Neutrophil (primary cell): ENCODE data around the gene LRRC4C.

Source experiments
- H3K27ac ChIP-seq: fragments of 200-600 bp; sonication (generic); 2 replicates; pipeline ENCODE4 v1.5.1; 2016; ENCODE audit warnings: mild to moderate bottlenecking, moderate library complexity
- H3K27me3 ChIP-seq: fragments of 200-600 bp; sonication (generic); 2 replicates; pipeline ENCODE4 v1.6.0; 2016; ENCODE audit warnings: mild to moderate bottlenecking
- H3K36me3 ChIP-seq: fragments of 200-600 bp; sonication (generic); 2 replicates; pipeline ENCODE4 v1.5.1; 2017
- H3K4me1 ChIP-seq, 2 experiments: fragments of 200-600 bp in 1 of 2; sonication (generic) in 1 of 2; 1 replicate in 1 of 2; 2 replicates in 1 of 2; pipeline versions ENCODE4 v1.5.1 to v1.6.1; 2013 to 2016; ENCODE audit warnings: low read depth in 1 of 2, low read length in 1 of 2, mild to moderate bottlenecking in 1 of 2, moderate library complexity in 1 of 2; ENCODE audit not compliant: control insufficient read depth in 1 of 2, insufficient read depth in 1 of 2
- H3K4me3 ChIP-seq, 2 experiments: fragments of 200-600 bp in 1 of 2; sonication (generic) in 1 of 2; 1 replicate in 1 of 2; 2 replicates in 1 of 2; pipeline ENCODE4 v1.5.1; 2013 to 2016; ENCODE audit warnings: low read depth in 1 of 2, low read length in 1 of 2, mild to moderate bottlenecking in 1 of 2, moderate library complexity in 1 of 2
- H3K9me3 ChIP-seq: fragments of 200-600 bp; sonication (generic); 2 replicates; pipeline ENCODE4 v1.5.1; 2016
- TF ChIP-seq, protein P1 (sequence below): fragments of 200-600 bp; sonication (generic); IDR thresholded peaks from 2 replicates; pipeline ENCODE4 v1.5.1; 2016; ENCODE audit warnings: antibody characterized with exemption

LRRC4C gene

DNA sequence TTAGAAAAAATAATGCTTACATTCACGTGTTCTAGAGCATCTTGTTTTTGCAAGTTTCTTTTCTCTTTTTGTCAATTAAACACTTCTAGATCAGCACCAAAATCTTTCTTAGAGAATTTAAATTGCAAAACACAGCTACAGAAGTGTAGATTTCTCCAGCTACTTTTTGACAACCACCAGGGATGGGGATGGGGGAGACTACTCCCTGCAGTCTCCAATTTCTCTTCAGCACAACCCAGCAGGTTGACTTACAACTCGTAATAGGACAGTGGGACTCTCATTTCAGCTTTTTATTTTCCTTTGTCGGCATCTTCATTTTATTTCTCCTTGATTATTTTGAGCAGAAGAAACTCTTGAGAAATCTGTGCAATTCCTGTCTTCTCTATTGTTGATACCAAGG, 441.2 kb downstream of the LRRC4C start:
- Histone ChIP-seq H3K27ac (no peak overlapping the region), H3K9me3 (no peaks in the 10 kb centered on the region)
- TF ChIP-seq, protein P1, sequence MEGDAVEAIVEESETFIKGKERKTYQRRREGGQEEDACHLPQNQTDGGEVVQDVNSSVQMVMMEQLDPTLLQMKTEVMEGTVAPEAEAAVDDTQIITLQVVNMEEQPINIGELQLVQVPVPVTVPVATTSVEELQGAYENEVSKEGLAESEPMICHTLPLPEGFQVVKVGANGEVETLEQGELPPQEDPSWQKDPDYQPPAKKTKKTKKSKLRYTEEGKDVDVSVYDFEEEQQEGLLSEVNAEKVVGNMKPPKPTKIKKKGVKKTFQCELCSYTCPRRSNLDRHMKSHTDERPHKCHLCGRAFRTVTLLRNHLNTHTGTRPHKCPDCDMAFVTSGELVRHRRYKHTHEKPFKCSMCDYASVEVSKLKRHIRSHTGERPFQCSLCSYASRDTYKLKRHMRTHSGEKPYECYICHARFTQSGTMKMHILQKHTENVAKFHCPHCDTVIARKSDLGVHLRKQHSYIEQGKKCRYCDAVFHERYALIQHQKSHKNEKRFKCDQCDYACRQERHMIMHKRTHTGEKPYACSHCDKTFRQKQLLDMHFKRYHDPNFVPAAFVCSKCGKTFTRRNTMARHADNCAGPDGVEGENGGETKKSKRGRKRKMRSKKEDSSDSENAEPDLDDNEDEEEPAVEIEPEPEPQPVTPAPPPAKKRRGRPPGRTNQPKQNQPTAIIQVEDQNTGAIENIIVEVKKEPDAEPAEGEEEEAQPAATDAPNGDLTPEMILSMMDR, result no peak

DNA sequence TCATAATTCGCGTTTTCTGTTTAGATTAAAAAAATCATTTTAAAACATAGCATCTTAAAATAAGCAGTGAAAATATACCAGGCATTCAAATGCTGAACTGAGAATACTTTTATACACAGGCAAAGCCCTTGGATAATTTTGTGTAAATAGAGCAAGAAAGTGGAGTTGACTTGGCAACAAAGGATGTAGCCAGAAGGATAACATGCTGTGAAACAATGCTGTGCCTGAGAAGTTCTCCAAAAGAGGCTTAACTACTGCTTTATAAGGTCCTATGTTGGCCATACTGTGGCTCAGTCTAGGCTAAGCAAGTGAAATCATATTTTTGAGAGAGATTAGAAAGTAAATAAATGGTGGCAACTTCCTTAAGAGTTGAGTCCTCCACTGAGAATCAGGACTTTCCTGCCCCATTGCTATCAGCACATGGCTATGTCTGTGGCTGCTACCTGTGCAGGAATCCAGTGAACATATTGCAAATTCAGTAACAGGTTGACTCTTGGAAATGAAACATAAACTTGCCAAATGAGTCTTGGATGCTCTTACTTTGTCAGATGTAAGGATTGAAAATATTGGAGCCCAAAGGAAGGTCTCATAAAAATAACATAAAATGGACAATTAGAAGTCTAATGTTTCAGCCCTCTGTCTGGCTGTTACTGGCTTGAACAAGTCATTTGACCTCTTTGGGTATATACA, 448.9 kb downstream of the LRRC4C start:
- Histone ChIP-seq H3K27ac (no peak overlapping the region), H3K4me1 (no peaks in the 10 kb centered on the region), H3K36me3 (no peaks in the 10 kb centered on the region), H3K27me3 (no peaks in the 10 kb centered on the region), H3K4me3 (no peak overlapping the region), H3K9me3 (no peaks in the 10 kb centered on the region)
- TF ChIP-seq, protein P1, result no peak

More for the DNA sequence above, 441.2 kb downstream of the LRRC4C start:
- no peaks in the 10 kb centered on the region for H3K27me3 ChIP-seq
- H3K4me3 ChIP-seq, result no peak overlapping the region
- H3K36me3 ChIP-seq, result no peaks in the 10 kb centered on the region
- no peaks in the 10 kb centered on the region for H3K4me1 ChIP-seq

DNA sequence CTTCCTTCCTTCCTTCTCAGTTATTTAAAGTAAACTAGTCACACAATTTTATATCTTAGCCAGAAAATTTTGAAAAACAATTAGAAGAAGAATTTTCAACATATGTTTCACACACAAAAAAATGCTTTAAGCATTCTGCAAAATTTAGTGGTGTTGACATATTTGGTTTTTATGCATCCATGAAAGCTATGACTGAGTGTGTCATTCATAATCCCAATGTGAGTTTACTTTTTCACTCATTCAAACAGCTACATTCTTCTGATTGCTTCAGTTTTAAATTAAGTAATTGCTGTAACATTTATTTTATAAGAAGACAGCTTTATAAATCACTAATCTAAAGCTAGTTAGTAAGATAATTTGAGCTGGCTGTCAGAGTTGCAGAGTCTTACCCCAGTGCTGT, 453.5 kb downstream of the LRRC4C start:
- Histone ChIP-seq H3K4me1 (no peaks in the 10 kb centered on the region), H3K27me3 (no peaks in the 10 kb centered on the region), H3K4me3 (no peak overlapping the region), H3K36me3 (no peaks in the 10 kb centered on the region), H3K27ac (no peak overlapping the region), H3K9me3 (no peaks in the 10 kb centered on the region)
- TF ChIP-seq, protein P1, result no peak

DNA sequence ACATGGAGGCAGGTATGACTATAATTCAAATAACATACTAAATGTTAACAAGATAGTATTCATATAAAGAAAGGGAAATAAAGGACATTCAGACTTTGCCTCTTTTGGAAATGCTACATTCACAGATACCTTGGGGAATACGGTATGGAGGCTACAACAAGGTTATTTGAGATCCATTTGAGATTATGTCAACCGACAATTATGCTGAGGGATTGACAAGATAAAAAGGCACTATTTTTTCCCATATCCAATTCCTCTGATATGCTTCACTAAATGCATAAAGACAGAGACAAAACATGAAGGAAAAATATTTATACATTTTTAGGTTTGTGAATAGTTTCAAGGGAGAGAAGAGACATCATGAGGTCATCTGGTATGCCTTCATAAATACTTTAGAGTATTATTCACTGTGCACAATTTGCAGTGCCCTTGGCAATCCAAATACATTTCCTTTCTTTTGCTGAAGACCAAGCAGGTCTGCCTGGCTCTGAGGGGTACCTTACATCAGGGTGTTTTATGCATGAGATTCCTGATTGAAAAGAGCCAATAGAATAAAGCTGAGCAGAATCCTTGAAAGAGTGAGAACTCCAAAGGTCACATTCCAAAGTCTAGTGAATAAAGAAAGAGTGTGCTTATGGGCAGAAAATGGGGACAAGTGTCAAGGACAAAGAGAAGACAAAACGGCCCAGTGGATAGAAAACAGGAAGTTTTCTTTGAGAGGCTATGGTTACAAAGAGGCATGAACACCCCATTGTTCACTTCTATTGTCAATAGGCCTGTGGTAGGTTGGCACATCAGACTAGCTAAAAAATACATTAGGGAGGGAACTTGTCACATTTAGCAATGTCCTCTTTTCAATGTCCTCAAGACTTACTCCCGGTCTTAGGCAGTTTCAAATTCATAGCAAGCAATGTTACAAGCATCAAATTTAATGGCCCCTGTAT, 455.8 kb downstream of the LRRC4C start:
- TF ChIP-seq, protein P1, result no peak
- Histone ChIP-seq H3K4me1 (no peaks in the 10 kb centered on the region), H3K4me3 (no peak overlapping the region), H3K27me3 (no peaks in the 10 kb centered on the region), H3K36me3 (no peaks in the 10 kb centered on the region), H3K9me3 (no peaks in the 10 kb centered on the region), H3K27ac (no peak overlapping the region)

DNA sequence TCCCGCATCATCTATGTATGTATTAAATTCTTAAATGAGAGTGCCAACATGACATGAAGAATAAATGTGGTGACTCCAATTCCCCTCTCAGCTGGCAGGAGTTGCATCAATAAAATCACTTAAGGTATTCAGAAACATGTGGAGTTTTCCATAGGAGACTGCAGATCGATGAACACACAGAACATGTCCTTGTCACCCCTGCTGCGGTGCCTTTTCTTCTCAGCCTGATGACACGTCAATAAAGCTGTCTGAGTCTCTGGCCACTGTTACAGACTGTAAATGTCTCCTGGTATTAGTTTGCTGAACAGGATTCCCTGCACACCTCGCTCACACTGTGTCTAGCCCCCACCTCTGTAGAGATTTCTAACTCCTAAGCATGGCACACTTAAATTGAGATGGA, 460.5 kb downstream of the LRRC4C start:
- Histone ChIP-seq H3K36me3 (no peaks in the 10 kb centered on the region), H3K27ac (no peak overlapping the region), H3K9me3 (no peaks in the 10 kb centered on the region), H3K4me3 (no peak overlapping the region), H3K27me3 (no peaks in the 10 kb centered on the region), H3K4me1 (no peaks in the 10 kb centered on the region)
- TF ChIP-seq, protein P1, result no peak
